ENCODE measurements around the gene EEPD1.

Gene EEPD1

DNA sequence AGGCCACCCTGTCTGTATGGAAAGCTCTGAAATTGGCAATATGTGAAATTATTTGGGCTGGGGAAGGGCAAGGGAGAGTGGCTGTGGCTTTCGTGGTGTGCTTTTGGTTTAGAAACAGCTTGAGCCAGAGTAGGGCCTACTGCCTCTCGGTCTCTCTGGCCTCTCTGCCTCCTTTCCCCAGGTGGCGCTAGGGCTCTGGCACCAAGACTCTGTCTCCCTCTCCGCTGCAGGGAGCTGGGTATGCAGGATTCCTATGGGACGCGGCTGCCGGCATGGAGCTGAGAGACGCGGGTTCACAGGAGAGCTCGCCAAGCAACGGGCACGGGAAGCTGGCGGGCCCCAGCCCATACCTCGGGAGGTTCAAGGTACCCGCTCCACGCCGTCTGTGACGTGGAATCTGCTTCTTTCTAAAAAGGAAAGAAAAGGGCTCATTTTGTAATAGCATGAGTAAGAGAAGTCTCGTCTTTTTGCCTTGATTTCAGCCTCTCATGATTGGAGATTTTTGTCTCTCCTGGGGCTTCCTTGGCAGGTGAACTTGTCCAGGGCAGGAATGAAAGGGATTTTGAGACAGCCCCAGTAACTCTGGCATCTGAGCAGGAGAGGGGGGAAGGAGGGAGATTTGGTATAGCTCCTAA, 131.5 kb downstream of the EEPD1 start:
- Histone ChIP-seq H3K4me3 (no peak overlapping the region), H3K27ac (no peak overlapping the region), H3K9ac (ENCODE audit: insufficient read length) (no peak overlapping the region), H3K36me3 (ENCODE audit: insufficient read depth, low read length) (no peaks in the 10 kb centered on the region), H3K9me3 (ENCODE audit: low read depth, low read length) (no peaks in the 10 kb centered on the region)
- no peak for DNase-seq (ENCODE audit: low read depth, low spot score)
- TF ChIP-seq POLR2AphosphoS5 (IDR thresholded peaks at IDR 0.05; ENCODE audit: borderline replicate concordance, low read depth, low read length) (no peak), FOXP2 (optimal IDR thresholded peaks at IDR 0.05; ENCODE audit: control extremely low read depth, extremely low read length, insufficient read depth) (no peak), EZH2 (IDR thresholded peaks at IDR 0.05) (no peak)

DNA sequence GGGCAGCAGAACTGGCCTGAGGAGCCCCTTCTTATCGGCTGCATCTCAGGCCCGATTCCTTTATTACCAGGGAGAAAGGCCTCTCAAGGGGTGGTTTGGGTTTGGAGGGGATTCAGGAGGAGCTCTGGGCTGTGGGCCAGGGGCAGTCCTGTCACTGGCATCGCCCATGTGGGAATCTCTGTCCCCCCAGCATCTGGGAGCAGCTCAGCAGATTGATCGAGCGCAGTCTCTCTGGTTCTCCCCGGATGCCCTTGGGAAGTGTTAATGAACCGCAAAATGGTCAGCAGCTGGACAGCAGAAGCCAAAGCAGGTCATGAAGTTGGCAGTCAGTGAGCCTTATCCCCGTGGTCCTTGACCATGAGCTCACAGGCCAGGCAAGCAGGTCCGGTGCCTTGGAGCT, 132.2 kb downstream of the EEPD1 start:
- TF ChIP-seq FOXP2 (optimal IDR thresholded peaks at IDR 0.05; ENCODE audit: control extremely low read depth, extremely low read length, insufficient read depth) (no peak), EZH2 (IDR thresholded peaks at IDR 0.05) (no peak), POLR2AphosphoS5 (IDR thresholded peaks at IDR 0.05; ENCODE audit: borderline replicate concordance, low read depth, low read length) (no peak)
- no peak for DNase-seq (ENCODE audit: low read depth, low spot score)
- Histone ChIP-seq H3K27ac (no peak overlapping the region), H3K4me3 (no peak overlapping the region), H3K9me3 (ENCODE audit: low read depth, low read length) (no peaks in the 10 kb centered on the region), H3K36me3 (ENCODE audit: insufficient read depth, low read length) (no peaks in the 10 kb centered on the region), H3K9ac (ENCODE audit: insufficient read length) (no peak overlapping the region)

DNA sequence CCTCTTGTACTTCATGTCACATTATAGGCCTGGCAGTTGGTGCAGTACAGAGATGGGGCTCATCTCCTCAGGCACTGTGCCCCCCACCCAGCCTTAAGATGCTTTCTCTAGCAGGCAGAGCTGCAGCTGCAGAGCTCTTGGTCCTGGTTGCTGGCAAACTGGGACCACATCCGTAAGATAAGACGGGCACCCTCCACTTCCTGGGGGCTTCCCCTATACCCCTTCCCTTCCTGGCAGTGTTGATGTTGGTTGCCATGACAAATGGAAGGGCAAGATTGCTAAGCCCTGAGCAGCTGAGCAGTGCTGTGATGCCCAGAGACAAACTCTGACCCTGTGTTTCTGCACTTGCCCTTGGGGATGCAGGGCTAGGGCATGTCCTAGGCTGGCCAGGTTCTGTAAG, 133.2 kb downstream of the EEPD1 start:
- DNase-seq (ENCODE audit: low read depth, low spot score): no peak
- TF ChIP-seq FOXP2 (optimal IDR thresholded peaks at IDR 0.05; ENCODE audit: control extremely low read depth, extremely low read length, insufficient read depth): no peak
- no peak for TF ChIP-seq EZH2 (IDR thresholded peaks at IDR 0.05)
- no peak for TF ChIP-seq POLR2AphosphoS5 (IDR thresholded peaks at IDR 0.05; ENCODE audit: borderline replicate concordance, low read depth, low read length)
- Histone ChIP-seq H3K4me3 (no peak overlapping the region), H3K27ac (no peak overlapping the region), H3K9ac (ENCODE audit: insufficient read length) (no peak overlapping the region), H3K9me3 (ENCODE audit: low read depth, low read length) (no peaks in the 10 kb centered on the region), H3K36me3 (ENCODE audit: insufficient read depth, low read length) (no peaks in the 10 kb centered on the region)

DNA sequence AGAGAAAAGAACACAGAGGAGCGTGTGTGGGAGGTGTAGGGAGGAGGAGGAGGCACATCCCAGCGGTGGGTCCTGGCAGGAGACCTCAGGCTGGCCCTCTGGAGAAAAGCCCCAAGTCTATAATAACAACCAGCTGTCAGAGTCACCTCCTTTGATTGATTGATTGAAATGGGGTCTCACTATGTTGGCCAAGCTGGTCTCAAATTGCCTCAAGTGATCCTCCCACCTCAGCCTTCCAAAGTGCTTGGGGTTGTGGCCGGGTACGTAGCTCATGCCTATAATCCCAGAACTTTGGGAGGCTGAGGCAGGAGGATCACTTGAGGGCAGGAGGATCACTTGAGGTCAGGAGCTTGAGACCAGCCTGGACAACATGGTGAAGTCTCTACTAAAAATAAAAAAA, 133.6 kb downstream of the EEPD1 start:
- no peaks in the 10 kb centered on the region for H3K9me3 ChIP-seq (ENCODE audit: low read depth, low read length)
- H3K36me3 ChIP-seq (ENCODE audit: insufficient read depth, low read length): no peaks in the 10 kb centered on the region
- no peak overlapping the region for H3K9ac ChIP-seq (ENCODE audit: insufficient read length)
- H3K4me3 ChIP-seq: no peak overlapping the region
- H3K27ac ChIP-seq: no peak overlapping the region
- DNase-seq (ENCODE audit: low read depth, low spot score): no peak
- TF ChIP-seq POLR2AphosphoS5 (IDR thresholded peaks at IDR 0.05; ENCODE audit: borderline replicate concordance, low read depth, low read length): no peak
- no peak for TF ChIP-seq EZH2 (IDR thresholded peaks at IDR 0.05)
- no peak for TF ChIP-seq FOXP2 (optimal IDR thresholded peaks at IDR 0.05; ENCODE audit: control extremely low read depth, extremely low read length, insufficient read depth)

DNA sequence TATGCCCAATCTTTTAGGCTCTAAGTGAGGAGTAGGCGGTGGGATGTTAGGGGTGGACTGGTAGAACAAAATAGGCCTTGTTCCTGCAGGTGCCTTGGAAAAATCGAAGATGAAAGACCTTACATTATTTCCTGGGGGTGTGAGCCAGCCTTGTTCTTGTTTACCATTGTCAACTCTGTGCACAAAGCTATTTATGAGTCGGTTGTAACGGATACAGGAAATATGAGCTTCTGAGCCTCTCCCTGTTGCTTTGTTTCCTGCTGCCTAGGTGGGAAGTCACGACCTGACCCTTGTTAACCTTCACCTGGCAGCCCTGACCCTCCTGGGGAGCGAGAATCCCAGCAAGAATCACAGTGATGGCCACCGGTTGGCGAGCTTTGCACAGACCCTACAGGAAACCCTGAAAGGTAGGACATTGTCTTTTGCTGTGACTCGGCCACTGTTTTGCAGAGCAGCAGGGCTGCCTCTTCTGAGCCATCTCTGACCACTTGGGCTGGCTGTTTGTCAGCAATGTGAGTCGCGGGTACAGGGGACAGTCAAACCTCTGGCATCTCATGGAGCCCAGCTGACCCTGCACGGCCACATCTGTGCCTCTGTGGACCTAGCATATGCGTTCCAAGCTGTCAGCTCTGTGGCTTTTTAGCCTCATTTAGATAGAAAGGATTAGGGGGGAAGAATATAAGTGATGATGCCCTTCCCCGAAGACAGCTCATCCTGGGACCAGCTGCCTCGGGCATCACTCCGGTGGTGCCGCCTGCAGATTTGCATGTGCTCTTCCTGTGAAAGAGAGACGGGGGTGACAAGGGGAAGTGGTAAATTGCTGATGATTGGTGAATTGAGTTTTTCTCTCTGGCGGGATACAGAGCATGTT, 134.6 kb downstream of the EEPD1 start:
- no peak overlapping the region for H3K9ac ChIP-seq (ENCODE audit: insufficient read length)
- H3K4me3 ChIP-seq: no peak overlapping the region
- TF ChIP-seq POLR2AphosphoS5 (IDR thresholded peaks at IDR 0.05; ENCODE audit: borderline replicate concordance, low read depth, low read length) (no peak), FOXP2 (optimal IDR thresholded peaks at IDR 0.05; ENCODE audit: control extremely low read depth, extremely low read length, insufficient read depth) (no peak), EZH2 (IDR thresholded peaks at IDR 0.05) (no peak)
- no peaks in the 10 kb centered on the region for H3K36me3 ChIP-seq (ENCODE audit: insufficient read depth, low read length)
- H3K9me3 ChIP-seq (ENCODE audit: low read depth, low read length): no peaks in the 10 kb centered on the region
- no peak for DNase-seq (ENCODE audit: low read depth, low spot score)
- H3K27ac ChIP-seq: no peak overlapping the region

DNA sequence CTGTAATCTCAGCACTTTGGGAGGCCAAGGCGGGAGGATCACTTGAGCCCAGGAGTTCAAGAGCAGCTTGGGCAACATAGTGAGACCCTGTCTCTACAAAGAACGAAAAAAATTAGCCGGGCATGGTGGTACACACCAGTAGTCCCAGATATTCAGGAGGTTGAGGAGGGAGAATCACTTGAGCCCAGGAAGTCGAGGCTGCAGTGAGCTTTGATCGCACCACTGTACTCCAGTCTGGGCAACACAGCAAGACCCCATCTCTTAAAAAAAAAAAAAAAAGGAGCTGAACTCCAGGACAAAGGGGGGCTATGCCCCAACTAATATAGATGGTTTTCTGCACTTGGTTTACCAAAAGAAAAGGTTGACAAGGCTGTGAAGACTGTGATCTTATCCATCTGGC, 135.4 kb downstream of the EEPD1 start:
- no peaks in the 10 kb centered on the region for H3K36me3 ChIP-seq (ENCODE audit: insufficient read depth, low read length)
- H3K9ac ChIP-seq (ENCODE audit: insufficient read length): no peak overlapping the region
- TF ChIP-seq FOXP2 (optimal IDR thresholded peaks at IDR 0.05; ENCODE audit: control extremely low read depth, extremely low read length, insufficient read depth): no peak
- TF ChIP-seq EZH2 (IDR thresholded peaks at IDR 0.05): no peak
- no peak for TF ChIP-seq POLR2AphosphoS5 (IDR thresholded peaks at IDR 0.05; ENCODE audit: borderline replicate concordance, low read depth, low read length)
- DNase-seq (ENCODE audit: low read depth, low spot score): no peak
- no peak overlapping the region for H3K27ac ChIP-seq
- no peaks in the 10 kb centered on the region for H3K9me3 ChIP-seq (ENCODE audit: low read depth, low read length)
- no peak overlapping the region for H3K4me3 ChIP-seq

DNA sequence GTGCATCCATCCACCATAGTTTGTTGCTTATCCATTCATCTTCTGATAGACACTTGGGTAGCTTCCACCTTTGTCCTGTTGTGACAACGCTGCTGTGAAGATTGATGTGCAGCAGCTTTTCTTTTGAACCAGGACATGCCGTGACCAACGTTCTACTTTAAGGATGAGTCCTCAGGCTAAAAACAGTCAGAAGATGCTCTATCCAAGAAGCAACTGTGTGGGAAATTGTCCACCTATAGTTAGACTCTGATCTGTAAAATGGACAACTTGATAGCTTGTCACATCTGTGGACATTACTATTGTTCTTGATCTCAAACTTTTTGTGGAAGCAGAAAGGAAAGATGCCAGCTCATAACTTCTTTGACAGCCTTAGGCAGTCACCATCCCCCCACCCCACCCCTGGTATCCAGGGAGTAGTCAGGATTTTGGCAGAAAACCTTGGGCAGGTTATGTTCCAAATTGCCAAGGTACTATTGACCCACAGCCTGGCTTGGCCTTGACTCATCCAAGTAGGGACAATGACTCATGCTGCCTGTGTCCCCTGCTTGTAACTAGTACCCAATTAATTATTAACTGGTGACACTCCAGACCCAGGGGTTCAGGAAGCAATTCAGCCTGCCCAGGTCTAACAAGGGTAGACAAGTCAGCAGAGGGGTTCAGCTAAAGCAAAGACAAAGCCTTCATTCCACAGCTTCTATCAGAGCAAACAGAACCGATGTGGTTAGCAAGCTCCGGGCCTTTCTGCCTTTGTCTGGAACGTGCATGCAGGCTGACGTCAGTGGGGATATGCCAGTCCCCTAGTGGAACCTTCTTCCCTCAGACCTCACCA, 137.0 kb downstream of the EEPD1 start:
- H3K9me3 ChIP-seq (ENCODE audit: low read depth, low read length): no peaks in the 10 kb centered on the region
- TF ChIP-seq EZH2 (IDR thresholded peaks at IDR 0.05) (no peak), POLR2AphosphoS5 (IDR thresholded peaks at IDR 0.05; ENCODE audit: borderline replicate concordance, low read depth, low read length) (no peak)
- H3K36me3 ChIP-seq (ENCODE audit: insufficient read depth, low read length): no peaks in the 10 kb centered on the region
- no peak for DNase-seq (ENCODE audit: low read depth, low spot score)
- no peak overlapping the region for H3K9ac ChIP-seq (ENCODE audit: insufficient read length)
- H3K27ac ChIP-seq: no peak overlapping the region
- no peak overlapping the region for H3K4me3 ChIP-seq

Measured in SK-N-MC (cell line).